HEK293 (cell line): ENCODE measurements around the gene TMEM170B.

ENCODE experiments used
- CTCF ChIA-PET: fragments of 350-600 bp; formaldehyde crosslinking; extraction: SDS; loops from one replicate; lab custom pipeline; 2021; ENCODE audit warnings: antibody characterized with exemption; lab: Yijun Ruan, JAX
- POLR2A ChIA-PET: fragments of 300-600 bp; formaldehyde crosslinking; extraction: SDS; loops from one replicate; lab custom pipeline; 2020; ENCODE audit warnings: antibody characterized with exemption, inconsistent platforms; lab: Yijun Ruan, JAX
- H3K27ac ChIP-seq: fragments of 200-500 bp; sonication (Bioruptor generic); 2 replicates; pipeline ENCODE4 v1.5.1; 2014; ENCODE audit warnings: low read depth, low read length, control low read depth, inconsistent platforms; ENCODE audit errors: extremely low read depth
- H3K36me3 ChIP-seq, 2 experiments: fragments of 200-500 bp in 1 of 2; sonication (Bioruptor generic) in 1 of 2; 1 replicate in 1 of 2; 2 replicates in 1 of 2; pipeline ENCODE4 v1.5.1; 2014 to 2017; ENCODE audit warnings: inconsistent platforms in 2 of 2, low read length in 2 of 2; ENCODE audit not compliant: control insufficient read depth in 2 of 2, insufficient read depth in 1 of 2
- H3K4me1 ChIP-seq: fragments of 200-500 bp; sonication (Bioruptor generic); 2 replicates; pipeline ENCODE4 v1.5.1; 2014; ENCODE audit warnings: mild to moderate bottlenecking, low read length, inconsistent platforms; ENCODE audit not compliant: control insufficient read depth, insufficient read depth
- H3K4me3 ChIP-seq: 2 replicates; pipeline ENCODE4 v1.5.1; 2011; ENCODE audit warnings: low read depth, mild to moderate bottlenecking, control low read depth, low read length, moderate library complexity
- H3K9me3 ChIP-seq: fragments of 200-500 bp; sonication (Bioruptor generic); 2 replicates; pipeline ENCODE4 v1.5.1; 2014; ENCODE audit warnings: low read depth, low read length, inconsistent platforms; ENCODE audit not compliant: control insufficient read depth, insufficient read depth
- AEBP2 ChIP-seq: fragments of 450-650 bp; formaldehyde crosslinking; IDR thresholded peaks from 2 replicates; pipeline ENCODE4 v1.5.1; 2016; ENCODE audit warnings: missing biosample characterization, missing genetic modification characterization, borderline replicate concordance
- BCL11A ChIP-seq: fragments of 450-650 bp; formaldehyde crosslinking; IDR thresholded peaks from 2 replicates; pipeline ENCODE4 v1.5.1; 2016; ENCODE audit warnings: low read depth, missing biosample characterization, missing genetic modification characterization
- GFI1B ChIP-seq: fragments of 450-650 bp; formaldehyde crosslinking; IDR thresholded peaks from 2 replicates; pipeline ENCODE4 v1.5.1; 2016; ENCODE audit warnings: missing biosample characterization, missing genetic modification characterization
- GLIS1 ChIP-seq: fragments of 450-650 bp; formaldehyde crosslinking; IDR thresholded peaks from 2 replicates; pipeline ENCODE4 v1.5.1; 2016; ENCODE audit warnings: missing biosample characterization, missing genetic modification characterization
- HOXD13 ChIP-seq: sonication (generic); formaldehyde crosslinking; IDR thresholded peaks from 2 replicates; pipeline ENCODE4 v1.8.0; 2022; ENCODE audit warnings: missing genetic modification reagents, borderline replicate concordance
- KLF8 ChIP-seq: fragments of 450-650 bp; formaldehyde crosslinking; IDR thresholded peaks from 2 replicates; pipeline ENCODE4 v1.5.1; 2016; ENCODE audit warnings: missing biosample characterization, missing genetic modification characterization
- PATZ1 ChIP-seq: fragments of 450-650 bp; formaldehyde crosslinking; IDR thresholded peaks from 2 replicates; pipeline ENCODE4 v1.5.1; 2016; ENCODE audit warnings: missing biosample characterization, missing genetic modification characterization
- SP2 ChIP-seq: fragments of 450-650 bp; formaldehyde crosslinking; IDR thresholded peaks from 2 replicates; pipeline ENCODE4 v1.5.1; 2016; ENCODE audit warnings: missing biosample characterization, missing genetic modification characterization
- ZBTB48 ChIP-seq: fragments of 450-650 bp; formaldehyde crosslinking; IDR thresholded peaks from 2 replicates; pipeline ENCODE4 v1.5.1; 2016; ENCODE audit warnings: missing biosample characterization, missing genetic modification characterization
- ZNF10 ChIP-seq: fragments of 450-650 bp; formaldehyde crosslinking; IDR thresholded peaks from 2 replicates; pipeline ENCODE4 v1.5.1; 2017; ENCODE audit warnings: missing biosample characterization, missing genetic modification characterization
- ZNF133 ChIP-seq: fragments of 450-650 bp; formaldehyde crosslinking; IDR thresholded peaks from 2 replicates; pipeline ENCODE4 v1.5.1; 2016; ENCODE audit warnings: missing biosample characterization, missing genetic modification characterization
- ZNF157 ChIP-seq: fragments of 450-650 bp; formaldehyde crosslinking; IDR thresholded peaks from 2 replicates; pipeline ENCODE4 v1.5.1; 2016; ENCODE audit warnings: missing biosample characterization, missing genetic modification characterization
- ZNF16 ChIP-seq: fragments of 450-650 bp; formaldehyde crosslinking; IDR thresholded peaks from 2 replicates; pipeline ENCODE4 v1.5.1; 2016; ENCODE audit warnings: low read depth, missing biosample characterization, missing genetic modification characterization
- ZNF354C ChIP-seq: fragments of 450-650 bp; formaldehyde crosslinking; IDR thresholded peaks from 2 replicates; pipeline ENCODE4 v1.5.1; 2016; ENCODE audit warnings: missing biosample characterization, missing genetic modification characterization, low read depth, borderline replicate concordance
- ZNF362 ChIP-seq: fragments of 450-650 bp; formaldehyde crosslinking; IDR thresholded peaks from 2 replicates; pipeline ENCODE4 v1.5.1; 2016; ENCODE audit warnings: missing biosample characterization, missing genetic modification characterization
- ZNF391 ChIP-seq: fragments of 450-650 bp; formaldehyde crosslinking; IDR thresholded peaks from 2 replicates; pipeline ENCODE4 v1.5.1; 2016; ENCODE audit warnings: low read depth, missing biosample characterization, missing genetic modification characterization, borderline replicate concordance
- ZNF398 ChIP-seq: fragments of 450-650 bp; formaldehyde crosslinking; IDR thresholded peaks from 2 replicates; pipeline ENCODE4 v1.5.1; 2017; ENCODE audit warnings: missing biosample characterization, missing genetic modification characterization
- ZNF48 ChIP-seq: fragments of 450-650 bp; formaldehyde crosslinking; IDR thresholded peaks from 2 replicates; pipeline ENCODE4 v1.5.1; 2016; ENCODE audit warnings: missing biosample characterization, missing genetic modification characterization
- ZNF664 ChIP-seq: fragments of 450-650 bp; formaldehyde crosslinking; IDR thresholded peaks from 2 replicates; pipeline ENCODE4 v1.5.1; 2016; ENCODE audit warnings: missing biosample characterization, missing genetic modification characterization
- ZNF768 ChIP-seq: fragments of 450-650 bp; formaldehyde crosslinking; IDR thresholded peaks from 2 replicates; pipeline ENCODE4 v1.5.1; 2018; ENCODE audit warnings: missing biosample characterization, mild to moderate bottlenecking, missing genetic modification characterization
- ZNF843 ChIP-seq: fragments of 450-650 bp; formaldehyde crosslinking; IDR thresholded peaks from 2 replicates; pipeline ENCODE4 v1.5.1; 2016; ENCODE audit warnings: missing biosample characterization, missing genetic modification characterization
- TF ChIP-seq, protein P1 (sequence below): fragments of 450-650 bp; formaldehyde crosslinking; IDR thresholded peaks from 2 replicates; pipeline ENCODE4 v1.5.1; 2016; ENCODE audit warnings: missing biosample characterization, missing genetic modification characterization
- TF ChIP-seq, protein P2 (sequence below): fragments of 450-650 bp; formaldehyde crosslinking; IDR thresholded peaks from 2 replicates; pipeline ENCODE4 v1.5.1; 2016; ENCODE audit warnings: missing biosample characterization, missing genetic modification characterization
- TF ChIP-seq, protein P3 (sequence below): sonication (generic); formaldehyde crosslinking; IDR thresholded peaks from 2 replicates; pipeline ENCODE4 v1.8.1; 2022; ENCODE audit warnings: mild to moderate bottlenecking, moderate library complexity, missing genetic modification reagents

Gene TMEM170B

DNA sequence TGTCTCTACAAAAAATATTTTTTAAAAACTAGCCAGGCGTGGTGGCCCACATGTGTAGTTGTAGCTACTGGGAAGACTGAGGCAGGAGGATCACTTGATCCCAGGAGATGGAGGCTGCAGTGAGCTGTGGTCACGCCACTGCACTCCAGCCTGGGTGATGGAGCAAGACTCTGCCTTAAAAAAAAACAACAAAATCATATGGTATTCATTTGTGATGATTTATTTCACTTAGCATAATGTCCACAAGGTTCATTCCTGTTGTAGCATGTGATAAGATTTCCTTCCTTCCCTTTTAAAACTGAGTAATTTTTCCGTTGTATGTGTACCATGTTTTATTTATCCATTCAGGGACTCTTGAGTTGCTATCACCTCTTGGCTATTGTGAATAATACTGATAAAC, 26.2 kb downstream of the TMEM170B start (continued):
- TF ChIP-seq, protein P1, sequence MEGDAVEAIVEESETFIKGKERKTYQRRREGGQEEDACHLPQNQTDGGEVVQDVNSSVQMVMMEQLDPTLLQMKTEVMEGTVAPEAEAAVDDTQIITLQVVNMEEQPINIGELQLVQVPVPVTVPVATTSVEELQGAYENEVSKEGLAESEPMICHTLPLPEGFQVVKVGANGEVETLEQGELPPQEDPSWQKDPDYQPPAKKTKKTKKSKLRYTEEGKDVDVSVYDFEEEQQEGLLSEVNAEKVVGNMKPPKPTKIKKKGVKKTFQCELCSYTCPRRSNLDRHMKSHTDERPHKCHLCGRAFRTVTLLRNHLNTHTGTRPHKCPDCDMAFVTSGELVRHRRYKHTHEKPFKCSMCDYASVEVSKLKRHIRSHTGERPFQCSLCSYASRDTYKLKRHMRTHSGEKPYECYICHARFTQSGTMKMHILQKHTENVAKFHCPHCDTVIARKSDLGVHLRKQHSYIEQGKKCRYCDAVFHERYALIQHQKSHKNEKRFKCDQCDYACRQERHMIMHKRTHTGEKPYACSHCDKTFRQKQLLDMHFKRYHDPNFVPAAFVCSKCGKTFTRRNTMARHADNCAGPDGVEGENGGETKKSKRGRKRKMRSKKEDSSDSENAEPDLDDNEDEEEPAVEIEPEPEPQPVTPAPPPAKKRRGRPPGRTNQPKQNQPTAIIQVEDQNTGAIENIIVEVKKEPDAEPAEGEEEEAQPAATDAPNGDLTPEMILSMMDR (tag by site-specific recombination): no peak
- TF ChIP-seq ZNF354C (tag by site-specific recombination) (no peak), ZNF133 (tag by site-specific recombination) (no peak), ZNF398 (tag by site-specific recombination) (no peak), HOXD13 (no peak)
- TF ChIP-seq, protein P2, sequence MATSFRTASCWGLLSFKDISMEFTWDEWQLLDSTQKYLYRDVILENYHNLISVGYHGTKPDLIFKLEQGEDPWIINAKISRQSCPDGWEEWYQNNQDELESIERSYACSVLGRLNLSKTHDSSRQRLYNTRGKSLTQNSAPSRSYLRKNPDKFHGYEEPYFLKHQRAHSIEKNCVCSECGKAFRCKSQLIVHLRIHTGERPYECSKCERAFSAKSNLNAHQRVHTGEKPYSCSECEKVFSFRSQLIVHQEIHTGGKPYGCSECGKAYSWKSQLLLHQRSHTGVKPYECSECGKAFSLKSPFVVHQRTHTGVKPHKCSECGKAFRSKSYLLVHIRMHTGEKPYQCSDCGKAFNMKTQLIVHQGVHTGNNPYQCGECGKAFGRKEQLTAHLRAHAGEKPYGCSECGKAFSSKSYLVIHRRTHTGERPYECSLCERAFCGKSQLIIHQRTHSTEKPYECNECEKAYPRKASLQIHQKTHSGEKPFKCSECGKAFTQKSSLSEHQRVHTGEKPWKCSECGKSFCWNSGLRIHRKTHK (tag by site-specific recombination): no peak
- TF ChIP-seq, protein P3, sequence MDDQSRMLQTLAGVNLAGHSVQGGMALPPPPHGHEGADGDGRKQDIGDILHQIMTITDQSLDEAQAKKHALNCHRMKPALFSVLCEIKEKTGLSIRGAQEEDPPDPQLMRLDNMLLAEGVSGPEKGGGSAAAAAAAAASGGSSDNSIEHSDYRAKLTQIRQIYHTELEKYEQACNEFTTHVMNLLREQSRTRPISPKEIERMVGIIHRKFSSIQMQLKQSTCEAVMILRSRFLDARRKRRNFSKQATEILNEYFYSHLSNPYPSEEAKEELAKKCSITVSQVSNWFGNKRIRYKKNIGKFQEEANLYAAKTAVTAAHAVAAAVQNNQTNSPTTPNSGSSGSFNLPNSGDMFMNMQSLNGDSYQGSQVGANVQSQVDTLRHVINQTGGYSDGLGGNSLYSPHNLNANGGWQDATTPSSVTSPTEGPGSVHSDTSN (CRISPR knock-in tag): no peak
- TF ChIP-seq, all 188 proteins: peak for 0

DNA sequence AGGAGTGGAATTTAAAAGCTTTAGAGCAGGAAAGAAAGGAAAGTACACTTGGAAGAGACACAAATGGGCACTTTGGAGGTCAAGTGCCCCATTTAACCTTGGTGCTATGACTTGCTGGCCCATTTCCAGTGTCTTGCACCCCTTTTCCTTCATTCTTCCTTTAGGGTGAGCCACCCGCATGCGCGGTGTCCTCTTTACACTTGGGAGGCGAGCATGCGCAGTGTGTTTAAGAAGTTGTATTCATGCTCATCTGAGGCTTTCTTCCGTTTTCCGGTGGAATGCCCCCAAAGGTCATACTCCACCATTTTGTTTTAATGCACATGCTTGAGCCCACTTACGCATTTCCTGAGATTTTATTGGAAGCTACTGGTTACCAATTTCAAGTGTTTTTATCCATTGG, 29.1 kb downstream of the TMEM170B start:
- peaks cover 3 to 12% of the 10 kb centered on the region in 2 experiments; a peak in 2 of 3 replicates for H3K36me3 ChIP-seq
- POLR2A ChIA-PET: no interaction called here
- no peak overlapping the region for H3K27ac ChIP-seq
- H3K4me3 ChIP-seq: no peak overlapping the region
- H3K4me1 ChIP-seq: no peaks in the 10 kb centered on the region
- CTCF ChIA-PET: interaction anchor here (0.9 to 4.8 kb wide), 3 partner anchors 8 to 615 kb away, joined by 4 to 38 read pairs (median 29); no protein-coding TSS in a partner anchor
- no peaks in the 10 kb centered on the region for H3K9me3 ChIP-seq
- TF ChIP-seq PATZ1 (tag by site-specific recombination) (no peak), GLIS1 (tag by site-specific recombination) (no peak), ZNF157 (tag by site-specific recombination) (no peak), ZNF768 (tag by site-specific recombination) (no peak), ZBTB48 (tag by site-specific recombination) (no peak), SP2 (tag by site-specific recombination) (no peak), BCL11A (tag by site-specific recombination) (no peak), ZNF843 (tag by site-specific recombination) (no peak), GFI1B (no peak), ZNF362 (tag by site-specific recombination) (no peak), ZNF391 (no peak), ZNF48 (tag by site-specific recombination) (no peak), KLF8 (tag by site-specific recombination) (no peak), AEBP2 (tag by site-specific recombination) (no peak), ZNF10 (tag by site-specific recombination) (no peak), ZNF664 (tag by site-specific recombination) (no peak), ZNF16 (tag by site-specific recombination) (no peak)
